Pons (tissue), 1 donor: ENCODE measurements around the gene COPS8.

Experiments
- DNase-seq: peaks from one replicate; pipeline ENCODE4 v3.0.0-alpha.2; 2016; ENCODE audit warnings: low spot score

The COPS8 gene

GRCh38 chr2:237131749-237132533, 46.3 kb downstream of the COPS8 start:
- no peak for DNase-seq

- no peak for DNase-seq
Measured at GRCh38 chr2:237132799-237133198, 47.1 kb downstream of the COPS8 start.

GRCh38 chr2:237134321-237135230, 48.9 kb downstream of the COPS8 start:
- no peak for DNase-seq

- DNase-seq, result no peak
Measured at GRCh38 chr2:237136824-237137223, 51.1 kb downstream of the COPS8 start.

- DNase-seq, result no peak
Measured at GRCh38 chr2:237137626-237138323, 52.1 kb downstream of the COPS8 start.

GRCh38 chr2:237139123-237139675, 53.5 kb downstream of the COPS8 start:
- no peak for DNase-seq

- no peak for DNase-seq
Measured at GRCh38 chr2:237140689-237141285, 55.1 kb downstream of the COPS8 start.

- DNase-seq, result no peak
Measured at GRCh38 chr2:237141571-237142051, 55.9 kb downstream of the COPS8 start.

GRCh38 chr2:237143118-237143517, 57.4 kb downstream of the COPS8 start:
- no peak for DNase-seq

GRCh38 chr2:237143676-237144440, 58.2 kb downstream of the COPS8 start:
- DNase-seq, result no peak

GRCh38 chr2:237144516-237144915, 58.8 kb downstream of the COPS8 start:
- DNase-seq, result no peak

- no peak for DNase-seq
Measured at GRCh38 chr2:237147317-237147716, 61.6 kb downstream of the COPS8 start.

- DNase-seq, result no peak
Measured at GRCh38 chr2:237148624-237149023, 62.9 kb downstream of the COPS8 start.

- DNase-seq, result no peak
Measured at GRCh38 chr2:237149425-237149824, 63.7 kb downstream of the COPS8 start.
